ENCODE measurements around the gene SLC2A6. TPM values are rescaled to one million over a fixed set of nuclear protein-coding genes. Genes with fewer than 3 reads are reported as not detected.
A peak's percentile ranks its signal among the peaks of the same experiment; 100 is the strongest.

The SLC2A6 gene
- total and polyA plus RNA-seq, 2 donors (not counting 1 experiment from before 2014, with no cell fraction given): 7.6 to 9.1 TPM

DNA sequence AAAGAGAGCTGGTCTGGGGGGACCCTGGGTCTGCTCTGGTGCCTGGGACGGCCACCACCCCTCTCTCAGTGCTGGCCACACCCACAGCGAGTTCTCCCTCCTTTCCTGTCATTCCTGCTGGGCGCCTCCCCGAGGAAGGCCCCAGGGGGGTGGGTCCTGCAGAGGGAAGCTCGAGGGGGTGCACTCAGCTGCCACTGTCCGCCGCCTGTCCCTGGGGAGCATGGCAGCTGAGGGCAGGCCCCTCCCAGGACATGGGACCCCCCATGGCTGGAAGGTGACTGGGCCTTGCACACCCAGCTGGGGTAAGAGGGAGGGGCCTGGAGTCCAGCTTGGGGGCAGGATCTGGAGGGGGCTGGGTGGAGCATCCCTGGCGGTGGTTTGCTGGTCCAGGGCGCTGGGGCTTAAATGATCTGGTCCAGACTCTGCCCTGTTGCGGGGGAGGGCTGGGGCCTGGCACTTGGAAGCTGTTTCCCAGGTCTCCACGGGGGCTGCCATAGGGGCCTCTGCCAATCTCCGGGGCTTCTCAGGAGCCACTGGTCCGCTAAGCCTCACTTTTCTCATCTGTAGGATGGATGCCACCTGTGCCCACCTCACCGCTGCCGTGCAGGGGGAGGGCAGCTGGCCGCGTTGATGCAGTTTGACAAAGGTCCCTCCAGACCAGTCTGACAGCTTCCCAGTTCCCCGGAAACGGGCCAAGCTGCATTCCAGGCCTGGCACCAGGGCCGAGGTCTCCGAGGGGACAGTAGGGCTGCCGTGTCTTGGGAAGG is 6.0 kb upstream of the SLC2A6 start:
- Histone ChIP-seq H3K4me1 (ENCODE audit: control insufficient read depth, extremely low read depth, insufficient read depth, low read length) (no peaks in the 10 kb centered on the region), H3K9ac (ENCODE audit: insufficient read depth, low read length) (no peak overlapping the region), H4K20me1 (ENCODE audit: control insufficient read depth, extremely low read depth, insufficient read depth, low read length) (no peaks in the 10 kb centered on the region), H3K79me2 (ENCODE audit: control insufficient read depth, insufficient read depth, low read length) (no peaks in the 10 kb centered on the region), H2AFZ (ENCODE audit: low read length) (no peak overlapping the region), H3K4me3 (replicated peaks in 1 of 4; ENCODE audit: control extremely low read depth in 1 of 4, insufficient read depth in 1 of 4, low read depth in 3 of 4, low read length in 4 of 4) (no peak overlapping the region), H3K27ac (ENCODE audit: insufficient read depth, low read length) (no peak overlapping the region), H3K27me3 (ENCODE audit: control insufficient read depth, insufficient read depth, low read length) (no peaks in the 10 kb centered on the region), H3K9me3 (ENCODE audit: control insufficient read depth, insufficient read depth, low read depth, low read length) (no peaks in the 10 kb centered on the region), H3K36me3 (ENCODE audit: control insufficient read depth, insufficient read depth, low read length) (no peaks in the 10 kb centered on the region), H3K4me2 (ENCODE audit: extremely low read depth, insufficient read depth, low read length) (no peak overlapping the region)
- no peak for DNase-seq (ENCODE audit: low read depth in 2 of 2)
- TF ChIP-seq EZH2 (IDR thresholded peaks at IDR 0.05; ENCODE audit: low read length, missing control alignments): no peak
- TF ChIP-seq, protein P1, sequence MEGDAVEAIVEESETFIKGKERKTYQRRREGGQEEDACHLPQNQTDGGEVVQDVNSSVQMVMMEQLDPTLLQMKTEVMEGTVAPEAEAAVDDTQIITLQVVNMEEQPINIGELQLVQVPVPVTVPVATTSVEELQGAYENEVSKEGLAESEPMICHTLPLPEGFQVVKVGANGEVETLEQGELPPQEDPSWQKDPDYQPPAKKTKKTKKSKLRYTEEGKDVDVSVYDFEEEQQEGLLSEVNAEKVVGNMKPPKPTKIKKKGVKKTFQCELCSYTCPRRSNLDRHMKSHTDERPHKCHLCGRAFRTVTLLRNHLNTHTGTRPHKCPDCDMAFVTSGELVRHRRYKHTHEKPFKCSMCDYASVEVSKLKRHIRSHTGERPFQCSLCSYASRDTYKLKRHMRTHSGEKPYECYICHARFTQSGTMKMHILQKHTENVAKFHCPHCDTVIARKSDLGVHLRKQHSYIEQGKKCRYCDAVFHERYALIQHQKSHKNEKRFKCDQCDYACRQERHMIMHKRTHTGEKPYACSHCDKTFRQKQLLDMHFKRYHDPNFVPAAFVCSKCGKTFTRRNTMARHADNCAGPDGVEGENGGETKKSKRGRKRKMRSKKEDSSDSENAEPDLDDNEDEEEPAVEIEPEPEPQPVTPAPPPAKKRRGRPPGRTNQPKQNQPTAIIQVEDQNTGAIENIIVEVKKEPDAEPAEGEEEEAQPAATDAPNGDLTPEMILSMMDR (conservative IDR thresholded peaks at IDR 0.05 in 1 of 2, IDR thresholded peaks at IDR 0.05 in 1 of 2; ENCODE audit: low read depth in 1 of 2, low read length in 2 of 2): no peak

DNA sequence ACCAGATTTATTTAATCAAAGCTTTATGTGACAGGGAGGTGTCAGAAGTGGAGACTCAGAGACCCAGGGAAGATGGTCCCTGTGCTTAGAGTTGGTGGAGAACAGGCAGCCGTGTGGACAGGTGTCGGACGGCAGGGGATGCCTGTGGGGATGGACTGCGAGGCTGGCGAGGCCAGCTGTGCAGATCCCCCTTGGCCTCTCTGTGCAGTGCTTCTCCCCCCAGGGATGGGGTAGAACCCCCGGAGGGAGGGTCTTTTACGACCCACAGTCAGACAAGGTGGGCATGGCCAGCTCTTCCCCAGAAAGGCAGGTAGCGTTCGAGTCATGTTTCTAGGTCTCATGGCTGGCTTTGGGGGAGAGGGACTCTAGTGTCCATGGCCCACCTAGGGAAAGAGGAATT is 4.7 kb upstream of the SLC2A6 start:
- Histone ChIP-seq H3K4me2 (ENCODE audit: extremely low read depth, insufficient read depth, low read length) (no peak overlapping the region), H3K9me3 (ENCODE audit: control insufficient read depth, insufficient read depth, low read depth, low read length) (no peaks in the 10 kb centered on the region), H3K4me1 (ENCODE audit: control insufficient read depth, extremely low read depth, insufficient read depth, low read length) (no peaks in the 10 kb centered on the region), H4K20me1 (ENCODE audit: control insufficient read depth, extremely low read depth, insufficient read depth, low read length) (no peaks in the 10 kb centered on the region), H3K9ac (ENCODE audit: insufficient read depth, low read length) (no peak overlapping the region), H3K27me3 (ENCODE audit: control insufficient read depth, insufficient read depth, low read length) (no peaks in the 10 kb centered on the region), H3K36me3 (ENCODE audit: control insufficient read depth, insufficient read depth, low read length) (no peaks in the 10 kb centered on the region), H3K27ac (ENCODE audit: insufficient read depth, low read length) (no peak overlapping the region), H2AFZ (ENCODE audit: low read length) (no peak overlapping the region), H3K79me2 (ENCODE audit: control insufficient read depth, insufficient read depth, low read length) (no peaks in the 10 kb centered on the region), H3K4me3 (replicated peaks in 1 of 4; ENCODE audit: control extremely low read depth in 1 of 4, insufficient read depth in 1 of 4, low read depth in 3 of 4, low read length in 4 of 4) (no peak overlapping the region)
- no peak for DNase-seq (ENCODE audit: low read depth in 2 of 2)
- TF ChIP-seq, protein P1 (conservative IDR thresholded peaks at IDR 0.05 in 1 of 2, IDR thresholded peaks at IDR 0.05 in 1 of 2; ENCODE audit: low read depth in 1 of 2, low read length in 2 of 2): no peak
- no peak for TF ChIP-seq EZH2 (IDR thresholded peaks at IDR 0.05; ENCODE audit: low read length, missing control alignments)

DNA sequence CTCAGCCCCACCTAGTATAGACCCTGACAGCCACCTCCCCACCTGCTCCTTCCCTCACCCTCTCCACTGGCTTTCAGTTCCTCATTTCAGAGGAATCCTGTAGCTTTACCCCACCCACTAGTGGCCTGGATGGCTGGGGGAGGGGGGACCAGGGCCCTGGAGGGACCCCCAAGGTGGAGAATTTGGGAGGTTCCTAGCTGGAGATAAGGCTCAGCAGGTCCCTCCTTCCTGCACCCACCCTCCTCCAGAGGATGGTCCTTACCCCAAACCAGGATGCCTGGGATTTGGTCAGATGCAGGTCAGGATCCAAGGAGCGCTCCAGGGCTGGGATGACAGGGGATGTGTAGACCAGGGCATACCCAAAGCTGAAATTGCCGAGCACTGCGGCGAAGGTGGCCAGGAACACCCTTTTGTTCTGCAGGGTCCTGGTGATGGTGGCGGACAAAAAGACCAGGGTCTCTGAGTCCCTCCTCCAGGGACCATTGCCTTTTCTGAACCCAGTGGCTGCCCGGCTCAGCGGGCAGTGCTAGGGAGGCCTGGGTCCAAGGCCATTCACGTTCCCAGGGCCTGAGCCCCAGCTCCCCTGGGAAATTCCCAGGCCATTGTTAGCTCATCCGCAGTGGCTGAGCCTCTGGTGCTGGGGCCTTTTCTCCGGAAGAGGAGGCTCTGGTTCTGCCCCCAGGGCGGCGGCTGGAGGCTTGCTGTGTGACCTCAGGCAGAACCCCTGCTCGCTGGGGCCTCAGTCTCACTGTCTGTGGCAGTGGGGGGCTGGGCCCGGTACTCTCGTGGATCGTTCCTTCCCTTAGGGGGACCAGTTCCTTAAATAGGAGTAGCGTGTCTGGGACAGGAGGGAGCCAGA is 678 bp downstream of the SLC2A6 start:
- Histone ChIP-seq H3K27me3 (ENCODE audit: control insufficient read depth, insufficient read depth, low read length) (no peaks in the 10 kb centered on the region), H3K9me3 (ENCODE audit: control insufficient read depth, insufficient read depth, low read depth, low read length) (no peaks in the 10 kb centered on the region), H4K20me1 (ENCODE audit: control insufficient read depth, extremely low read depth, insufficient read depth, low read length) (no peaks in the 10 kb centered on the region), H3K27ac (ENCODE audit: insufficient read depth, low read length) (no peak overlapping the region), H3K9ac (ENCODE audit: insufficient read depth, low read length) (peak overlapping the region; percentile 58), H3K4me2 (ENCODE audit: extremely low read depth, insufficient read depth, low read length) (peak overlapping the region; percentile 85), H2AFZ (ENCODE audit: low read length) (peak overlapping the region; percentile 67), H3K79me2 (ENCODE audit: control insufficient read depth, insufficient read depth, low read length) (no peaks in the 10 kb centered on the region), H3K4me1 (ENCODE audit: control insufficient read depth, extremely low read depth, insufficient read depth, low read length) (no peaks in the 10 kb centered on the region), H3K36me3 (ENCODE audit: control insufficient read depth, insufficient read depth, low read length) (peaks cover 14% of the 10 kb centered on the region), H3K4me3 (replicated peaks in 1 of 4; ENCODE audit: control extremely low read depth in 1 of 4, insufficient read depth in 1 of 4, low read depth in 3 of 4, low read length in 4 of 4) (peak overlapping the region; percentile 49 to 68 (median 60))
- DNase-seq (ENCODE audit: low read depth in 2 of 2): peak in 1 of 2 donors; percentile 8
- no peak for TF ChIP-seq EZH2 (IDR thresholded peaks at IDR 0.05; ENCODE audit: low read length, missing control alignments)
- TF ChIP-seq, protein P1 (conservative IDR thresholded peaks at IDR 0.05 in 1 of 2, IDR thresholded peaks at IDR 0.05 in 1 of 2; ENCODE audit: low read depth in 1 of 2, low read length in 2 of 2): no peak
